Fibroblast of lung (primary cell): ENCODE measurements around the gene FARP1. TPM values are rescaled to one million over a fixed set of nuclear protein-coding genes. Genes with fewer than 3 reads are reported as not detected.
A peak's percentile ranks its signal among the peaks of the same experiment; 100 is the strongest.

Experiments used
- DNase-seq, 2 donors: peaks; one replicate each; pipeline versions ENCODE4 v3.0.0 to v3.0.0-alpha.2; 2010; ENCODE audit warnings: low read depth in 2 of 2
- H2AFZ ChIP-seq: 2 replicates; pipeline ENCODE4 v1.5.1; 2012; ENCODE audit warnings: low read length, control low read depth, inconsistent platforms
- H3K27ac ChIP-seq: 2 replicates; pipeline ENCODE4 v1.5.1; 2011; ENCODE audit warnings: low read length, control low read depth; ENCODE audit not compliant: insufficient read depth
- H3K27me3 ChIP-seq: 2 replicates; pipeline ENCODE4 v1.5.1; 2011; ENCODE audit warnings: mild to moderate bottlenecking, low read length; ENCODE audit not compliant: control insufficient read depth, insufficient read depth
- H3K36me3 ChIP-seq: 2 replicates; pipeline ENCODE4 v1.5.1; 2011; ENCODE audit warnings: low read length; ENCODE audit not compliant: control insufficient read depth, insufficient read depth
- H3K4me1 ChIP-seq: 2 replicates; pipeline ENCODE4 v1.5.1; 2011; ENCODE audit warnings: low read length; ENCODE audit not compliant: control insufficient read depth, insufficient read depth; ENCODE audit errors: extremely low read depth
- H3K4me2 ChIP-seq: 2 replicates; pipeline ENCODE4 v1.5.1; 2011; ENCODE audit warnings: low read length, control low read depth; ENCODE audit not compliant: insufficient read depth; ENCODE audit errors: extremely low read depth
- H3K4me3 ChIP-seq, 4 experiments: fragments of 200-600 bp in 1 of 4; sonication (generic) in 1 of 4; replicated peaks in 1 of 4; 2 replicates each; pipeline ENCODE4 v1.5.1; 2011 to 2016; ENCODE audit warnings: low read length in 4 of 4, low read depth in 3 of 4, mild to moderate bottlenecking in 3 of 4, control low read depth in 2 of 4, inconsistent platforms in 1 of 4, mixed read lengths in 1 of 4; ENCODE audit not compliant: insufficient read depth in 1 of 4; ENCODE audit errors: control extremely low read depth in 1 of 4
- H3K79me2 ChIP-seq: 2 replicates; pipeline ENCODE4 v1.5.1; 2012; ENCODE audit warnings: mild to moderate bottlenecking, low read length, inconsistent platforms; ENCODE audit not compliant: control insufficient read depth, insufficient read depth
- H3K9ac ChIP-seq: 2 replicates; pipeline ENCODE4 v1.5.1; 2011; ENCODE audit warnings: mild to moderate bottlenecking, low read length, control low read depth; ENCODE audit not compliant: insufficient read depth
- H3K9me3 ChIP-seq: 2 replicates; pipeline ENCODE4 v1.5.1; 2012; ENCODE audit warnings: low read depth, low read length; ENCODE audit not compliant: control insufficient read depth, insufficient read depth
- H4K20me1 ChIP-seq: 2 replicates; pipeline ENCODE4 v1.5.1; 2011; ENCODE audit warnings: low read length; ENCODE audit not compliant: control insufficient read depth, insufficient read depth; ENCODE audit errors: extremely low read depth
- EZH2 ChIP-seq: IDR thresholded peaks from 2 replicates; pipeline ENCODE4 v1.5.1; 2012; ENCODE audit warnings: low read length, control low read depth, mild to moderate bottlenecking; ENCODE audit errors: missing control alignments
- polyA plus RNA-seq, 2 donors: library from polyadenylated mRNA; depleted of rRNA in 1 of 2; stranded (reverse) in 1 of 2; unstranded in 1 of 2; fragments of >200 nt; gene quantifications; 2 replicates each; pipeline ENCODE4 v1.2.1, GENCODE V29; 2011 to 2012; ENCODE audit warnings: missing spikeins in 1 of 2
- total RNA-seq: library from RNA; depleted of rRNA; stranded (reverse); fragments of >200 nt; gene quantifications from 2 replicates; pipeline ENCODE4 v1.2.1, GENCODE V29; 2014
- TF ChIP-seq, protein P1 (sequence below), 2 donors: IDR thresholded peaks in 1 of 2; conservative IDR thresholded peaks in 1 of 2; 1 replicate in 1 of 2; 2 replicates in 1 of 2; pipeline ENCODE4 v1.5.1; 2011 to 2012; ENCODE audit warnings: low read length in 2 of 2, control low read depth in 1 of 2, inconsistent platforms in 1 of 2, low read depth in 1 of 2, mild to moderate bottlenecking in 1 of 2

FARP1 gene
- total and polyA plus RNA-seq, 2 donors (not counting 1 experiment from before 2014, with no cell fraction given): 50.9 to 199 TPM

DNA sequence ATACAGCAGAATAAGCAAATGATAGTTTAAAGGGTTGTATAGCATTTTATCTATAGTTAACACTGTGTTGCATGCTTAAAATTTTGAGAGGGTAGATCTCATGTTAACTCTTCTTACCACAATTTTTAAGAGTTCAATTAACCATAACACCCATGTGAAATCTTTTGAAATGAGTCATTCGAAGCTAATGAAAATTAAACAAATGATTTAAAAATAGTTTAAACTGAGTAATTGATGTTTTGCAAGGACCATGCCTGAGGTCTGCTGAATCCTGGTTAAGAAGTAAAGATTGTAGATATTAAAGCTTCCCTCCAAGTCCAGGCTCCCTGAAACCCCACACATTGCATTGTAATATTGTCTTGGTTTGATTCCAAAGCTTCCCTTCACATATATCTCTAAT lies 210.9 kb downstream of the FARP1 start:
- Histone ChIP-seq H3K27ac (no peak overlapping the region), H3K36me3 (no peaks in the 10 kb centered on the region), H3K27me3 (no peaks in the 10 kb centered on the region), H4K20me1 (no peaks in the 10 kb centered on the region), H3K9ac (no peak overlapping the region), H2AFZ (no peak overlapping the region), H3K79me2 (peaks cover 3% of the 10 kb centered on the region), H3K4me1 (peaks cover 2% of the 10 kb centered on the region), H3K4me3 (no peak overlapping the region), H3K9me3 (no peaks in the 10 kb centered on the region), H3K4me2 (no peak overlapping the region)
- DNase-seq: peak in 1 of 2 donors; percentile 48
- TF ChIP-seq EZH2: no peak
- TF ChIP-seq, protein P1, sequence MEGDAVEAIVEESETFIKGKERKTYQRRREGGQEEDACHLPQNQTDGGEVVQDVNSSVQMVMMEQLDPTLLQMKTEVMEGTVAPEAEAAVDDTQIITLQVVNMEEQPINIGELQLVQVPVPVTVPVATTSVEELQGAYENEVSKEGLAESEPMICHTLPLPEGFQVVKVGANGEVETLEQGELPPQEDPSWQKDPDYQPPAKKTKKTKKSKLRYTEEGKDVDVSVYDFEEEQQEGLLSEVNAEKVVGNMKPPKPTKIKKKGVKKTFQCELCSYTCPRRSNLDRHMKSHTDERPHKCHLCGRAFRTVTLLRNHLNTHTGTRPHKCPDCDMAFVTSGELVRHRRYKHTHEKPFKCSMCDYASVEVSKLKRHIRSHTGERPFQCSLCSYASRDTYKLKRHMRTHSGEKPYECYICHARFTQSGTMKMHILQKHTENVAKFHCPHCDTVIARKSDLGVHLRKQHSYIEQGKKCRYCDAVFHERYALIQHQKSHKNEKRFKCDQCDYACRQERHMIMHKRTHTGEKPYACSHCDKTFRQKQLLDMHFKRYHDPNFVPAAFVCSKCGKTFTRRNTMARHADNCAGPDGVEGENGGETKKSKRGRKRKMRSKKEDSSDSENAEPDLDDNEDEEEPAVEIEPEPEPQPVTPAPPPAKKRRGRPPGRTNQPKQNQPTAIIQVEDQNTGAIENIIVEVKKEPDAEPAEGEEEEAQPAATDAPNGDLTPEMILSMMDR (conservative IDR thresholded peaks at IDR 0.05 in 1 of 2, IDR thresholded peaks at IDR 0.05 in 1 of 2; ENCODE audit: low read depth in 1 of 2, low read length in 2 of 2): no peak

- Histone ChIP-seq H3K9ac (no peak overlapping the region), H3K79me2 (peaks cover 5% of the 10 kb centered on the region), H3K9me3 (no peaks in the 10 kb centered on the region), H3K27ac (no peak overlapping the region), H3K36me3 (no peaks in the 10 kb centered on the region), H2AFZ (no peak overlapping the region), H3K4me3 (no peak overlapping the region), H3K4me1 (peaks cover 2% of the 10 kb centered on the region), H3K27me3 (no peaks in the 10 kb centered on the region), H4K20me1 (no peaks in the 10 kb centered on the region), H3K4me2 (no peak overlapping the region)
- no peak for DNase-seq
- TF ChIP-seq EZH2: no peak
- TF ChIP-seq, protein P1 (conservative IDR thresholded peaks at IDR 0.05 in 1 of 2, IDR thresholded peaks at IDR 0.05 in 1 of 2; ENCODE audit: low read depth in 1 of 2, low read length in 2 of 2): no peak
Observed at GRCh38 chr13:98358937-98359336, 216.0 kb downstream of the FARP1 start.

DNA sequence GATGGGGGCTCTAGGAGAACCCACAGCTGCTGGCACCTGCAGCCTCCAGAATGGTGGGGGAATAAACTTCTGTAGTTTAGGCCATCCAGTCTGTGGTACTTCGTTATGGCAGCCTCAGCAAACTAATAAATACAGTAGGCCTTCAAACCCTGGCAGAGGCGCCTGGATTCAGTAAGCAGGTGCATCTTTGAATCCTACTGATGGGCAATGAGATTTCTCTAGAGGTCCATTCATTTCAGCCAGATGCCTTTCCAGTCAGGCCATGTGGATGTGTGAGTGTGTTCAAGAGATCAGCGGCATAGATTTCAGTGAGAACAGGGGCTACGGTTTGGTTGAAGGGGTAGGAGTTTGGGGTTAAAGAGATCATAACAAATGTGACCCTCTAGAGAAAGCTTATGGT lies 217.7 kb downstream of the FARP1 start:
- Histone ChIP-seq H3K9me3 (no peaks in the 10 kb centered on the region), H3K79me2 (peaks cover 3% of the 10 kb centered on the region), H3K4me2 (no peak overlapping the region), H3K9ac (no peak overlapping the region), H3K27me3 (no peaks in the 10 kb centered on the region), H4K20me1 (no peaks in the 10 kb centered on the region), H3K27ac (no peak overlapping the region), H3K4me1 (no peaks in the 10 kb centered on the region), H3K4me3 (no peak overlapping the region), H3K36me3 (no peaks in the 10 kb centered on the region), H2AFZ (no peak overlapping the region)
- no peak for DNase-seq
- TF ChIP-seq, protein P1 (conservative IDR thresholded peaks at IDR 0.05 in 1 of 2, IDR thresholded peaks at IDR 0.05 in 1 of 2; ENCODE audit: low read depth in 1 of 2, low read length in 2 of 2): no peak
- TF ChIP-seq EZH2: no peak
